ENCODE data around the gene SNORC.
"Not testable (repeated sequence)": the region's sequence is repeated elsewhere in the genome, so short reads cannot be mapped to it uniquely, and the experiment has no call there.

SNORC gene

GRCh38 chr2:232896720-232897597 is 26.9 kb downstream of the SNORC start:
- no peak for DNase-seq (ENCODE audit: low read depth)

- DNase-seq (ENCODE audit: low read depth), result no peak
Measured at GRCh38 chr2:232897598-232898408, 27.7 kb downstream of the SNORC start.

GRCh38 chr2:232898592-232899543 is 28.8 kb downstream of the SNORC start:
- DNase-seq (ENCODE audit: low read depth), result no peak

- DNase-seq (ENCODE audit: low read depth), result no peak
Measured at GRCh38 chr2:232900811-232901735, 31.0 kb downstream of the SNORC start.

GRCh38 chr2:232901736-232902578 is 31.9 kb downstream of the SNORC start:
- DNase-seq (ENCODE audit: low read depth), result no peak

- no peak for DNase-seq (ENCODE audit: low read depth)
Measured at GRCh38 chr2:232903989-232904388, 33.9 kb downstream of the SNORC start.

- not testable (repeated sequence) for DNase-seq (ENCODE audit: low read depth)
Measured at GRCh38 chr2:232906867-232907717, 37.0 kb downstream of the SNORC start.

- not testable (repeated sequence) for DNase-seq (ENCODE audit: low read depth)
Measured at GRCh38 chr2:232907718-232908085, 37.6 kb downstream of the SNORC start.

GRCh38 chr2:232908695-232909094 is 38.6 kb downstream of the SNORC start:
- no peak for DNase-seq (ENCODE audit: low read depth)

- no peak for DNase-seq (ENCODE audit: low read depth)
Measured at GRCh38 chr2:232910376-232910775, 40.3 kb downstream of the SNORC start.

- DNase-seq (ENCODE audit: low read depth), result no peak
Measured at GRCh38 chr2:232911712-232912277, 41.7 kb downstream of the SNORC start.

GRCh38 chr2:232913903-232914302 is 43.8 kb downstream of the SNORC start:
- DNase-seq (ENCODE audit: low read depth), result no peak

GRCh38 chr2:232919141-232919540 is 49.1 kb downstream of the SNORC start:
- no peak for DNase-seq (ENCODE audit: low read depth)

GRCh38 chr2:232920055-232920454 is 50.0 kb downstream of the SNORC start:
- DNase-seq (ENCODE audit: low read depth), result no peak

- DNase-seq (ENCODE audit: low read depth), result no peak
Measured at GRCh38 chr2:232920760-232921159, 50.7 kb downstream of the SNORC start.

GRCh38 chr2:232924433-232924832 is 54.4 kb downstream of the SNORC start:
- DNase-seq (ENCODE audit: low read depth), result no peak

GRCh38 chr2:232925153-232925820 is 55.2 kb downstream of the SNORC start:
- no peak for DNase-seq (ENCODE audit: low read depth)

- DNase-seq (ENCODE audit: low read depth), result no peak
Measured at GRCh38 chr2:232925821-232926156, 55.7 kb downstream of the SNORC start.

Measured in T-helper 22 cell (primary cell).